Esophagus squamous epithelium (tissue), 5 donors: ENCODE measurements around the gene GALNTL6. TPM values are rescaled to one million over a fixed set of nuclear protein-coding genes. Genes with fewer than 3 reads are reported as not detected.

Experiments
- DNase-seq: peaks from one replicate; lab custom pipeline; 2025; lab: John Stamatoyannopoulos, UW
- H3K27ac ChIP-seq, 4 donors: fragments of 200-600 bp; sonication (generic); one replicate each; pipeline ENCODE4 v1.5.1; 2016 to 2019; ENCODE audit warnings: mild to moderate bottlenecking in 1 of 4
- H3K27me3 ChIP-seq, 4 donors: fragments of 200-600 bp; sonication (generic); 1 replicate in 3 of 4; 2 replicates in 1 of 4; pipeline versions ENCODE4 v1.5.1 to v1.6.0; 2017 to 2021; ENCODE audit warnings: antibody characterized with exemption in 1 of 4
- H3K36me3 ChIP-seq, 3 donors: fragments of 200-600 bp; sonication (generic); one replicate each; pipeline ENCODE4 v1.5.1; 2016 to 2019
- H3K4me1 ChIP-seq, 3 donors: fragments of 200-600 bp; sonication (generic); one replicate each; pipeline ENCODE4 v1.5.1; 2017 to 2019
- H3K4me3 ChIP-seq, 4 donors: fragments of 200-600 bp; sonication (generic); 1 replicate in 3 of 4; 2 replicates in 1 of 4; pipeline ENCODE4 v1.5.1; 2016 to 2019; ENCODE audit warnings: mild to moderate bottlenecking in 2 of 4, moderate library complexity in 1 of 4
- H3K9me3 ChIP-seq, 3 donors: fragments of 200-600 bp; sonication (generic); one replicate each; pipeline ENCODE4 v1.5.1; 2016 to 2019
- POLR2A ChIP-seq, 4 donors: fragments of 450-650 bp; IDR thresholded peaks; one replicate each; pipeline ENCODE4 v1.6.1; 2017; ENCODE audit warnings: antibody characterized with exemption in 4 of 4, mild to moderate bottlenecking in 4 of 4, moderate library complexity in 3 of 4
- WGBS, 2 donors: methylation state at CpG; one replicate each; pipeline ENCODE4 v1.1.5; 2018; 5-methylcytosine and 5-hydroxymethylcytosine counted together
- intact Hi-C: fragments of 100-400 bp; cut with DNase I; formaldehyde crosslinking; loops from one replicate; pipeline ENCODE4 v1.15.0; 2022
- total RNA-seq, 4 donors: library from RNA; depleted of rRNA; stranded (reverse); fragments of >200 nt; gene quantifications; one replicate each; pipeline ENCODE4 v1.1.0, GENCODE V29; 2016
- TF ChIP-seq, protein P1 (sequence below), 6 experiments: fragments of 450-650 bp in 4 of 6; fragments of 200-600 bp in 2 of 6; sonication (generic) in 2 of 6; IDR thresholded peaks; one replicate each; pipeline ENCODE4 v1.5.1; 2016 to 2019; ENCODE audit warnings: antibody characterized with exemption in 6 of 6, mild to moderate bottlenecking in 4 of 6, moderate library complexity in 4 of 6
- donor health status: DM: yes; HTN: yes; CAD: no.

GALNTL6 gene
- total RNA-seq, 4 donors from 2014 or later = 0.12 TPM; not detected in 3

DNA sequence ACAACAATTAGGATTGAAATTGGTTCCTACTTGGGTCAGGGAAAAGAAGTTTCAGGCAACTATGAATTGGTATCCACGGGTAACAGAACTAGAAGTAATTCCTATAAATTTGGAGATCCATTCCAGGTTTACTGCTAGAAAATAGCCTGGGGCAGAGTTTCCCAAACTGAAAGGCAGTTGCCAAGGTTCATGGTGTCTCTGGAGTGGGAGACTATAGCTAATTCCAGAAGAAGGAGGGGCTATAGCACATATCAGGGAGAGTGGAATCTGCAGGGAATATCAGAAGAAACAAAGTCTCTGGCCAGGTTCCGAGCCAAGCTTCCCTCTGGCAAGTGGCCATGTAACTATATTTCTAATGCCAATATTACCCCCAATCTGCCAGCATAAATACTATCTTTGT is 166.3 kb downstream of the GALNTL6 start:
- intact Hi-C loops = no loop called here
- H3K9me3 ChIP-seq = no peaks in the 10 kb centered on the region
- no peak for TF ChIP-seq POLR2A (IDR thresholded peaks at IDR 0.05)
- TF ChIP-seq, protein P1, sequence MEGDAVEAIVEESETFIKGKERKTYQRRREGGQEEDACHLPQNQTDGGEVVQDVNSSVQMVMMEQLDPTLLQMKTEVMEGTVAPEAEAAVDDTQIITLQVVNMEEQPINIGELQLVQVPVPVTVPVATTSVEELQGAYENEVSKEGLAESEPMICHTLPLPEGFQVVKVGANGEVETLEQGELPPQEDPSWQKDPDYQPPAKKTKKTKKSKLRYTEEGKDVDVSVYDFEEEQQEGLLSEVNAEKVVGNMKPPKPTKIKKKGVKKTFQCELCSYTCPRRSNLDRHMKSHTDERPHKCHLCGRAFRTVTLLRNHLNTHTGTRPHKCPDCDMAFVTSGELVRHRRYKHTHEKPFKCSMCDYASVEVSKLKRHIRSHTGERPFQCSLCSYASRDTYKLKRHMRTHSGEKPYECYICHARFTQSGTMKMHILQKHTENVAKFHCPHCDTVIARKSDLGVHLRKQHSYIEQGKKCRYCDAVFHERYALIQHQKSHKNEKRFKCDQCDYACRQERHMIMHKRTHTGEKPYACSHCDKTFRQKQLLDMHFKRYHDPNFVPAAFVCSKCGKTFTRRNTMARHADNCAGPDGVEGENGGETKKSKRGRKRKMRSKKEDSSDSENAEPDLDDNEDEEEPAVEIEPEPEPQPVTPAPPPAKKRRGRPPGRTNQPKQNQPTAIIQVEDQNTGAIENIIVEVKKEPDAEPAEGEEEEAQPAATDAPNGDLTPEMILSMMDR (IDR thresholded peaks at IDR 0.05) = no peak
- no peak overlapping the region for H3K4me3 ChIP-seq
- H3K4me1 ChIP-seq = no peaks in the 10 kb centered on the region
- no peaks in the 10 kb centered on the region for H3K27me3 ChIP-seq
- H3K27ac ChIP-seq = no peak overlapping the region
- WGBS, 2 donors = 29 to 49% methylated on average over 2 of the region's 2 CpGs
- no peak for DNase-seq
- no peaks in the 10 kb centered on the region for H3K36me3 ChIP-seq

DNA sequence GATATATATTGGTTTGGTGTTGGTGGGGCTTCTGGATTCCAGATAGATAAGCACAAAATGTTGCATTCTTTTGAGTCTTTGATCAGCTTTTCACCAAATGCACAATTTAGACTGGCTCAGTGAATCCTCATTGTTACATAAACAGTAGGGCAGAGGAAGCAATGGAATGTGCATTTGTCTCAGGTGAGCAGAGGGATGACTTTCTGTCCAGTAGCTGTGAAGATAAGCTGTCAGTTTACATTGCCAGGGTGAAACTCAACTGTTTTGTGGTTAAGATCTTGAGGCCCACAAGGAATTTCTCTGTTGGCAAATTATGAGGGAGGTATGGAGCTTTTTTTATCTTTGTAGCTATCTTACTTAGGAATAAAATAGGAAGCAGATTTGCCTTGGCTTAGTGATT is 168.0 kb downstream of the GALNTL6 start:
- Histone ChIP-seq H3K36me3 (no peaks in the 10 kb centered on the region), H3K27me3 (no peaks in the 10 kb centered on the region), H3K4me3 (no peak overlapping the region), H3K27ac (no peak overlapping the region), H3K9me3 (no peaks in the 10 kb centered on the region), H3K4me1 (no peaks in the 10 kb centered on the region)
- intact Hi-C loops = no loop called here
- TF ChIP-seq POLR2A (IDR thresholded peaks at IDR 0.05) = no peak
- TF ChIP-seq, protein P1 (IDR thresholded peaks at IDR 0.05) = no peak
- DNase-seq = no peak

DNA sequence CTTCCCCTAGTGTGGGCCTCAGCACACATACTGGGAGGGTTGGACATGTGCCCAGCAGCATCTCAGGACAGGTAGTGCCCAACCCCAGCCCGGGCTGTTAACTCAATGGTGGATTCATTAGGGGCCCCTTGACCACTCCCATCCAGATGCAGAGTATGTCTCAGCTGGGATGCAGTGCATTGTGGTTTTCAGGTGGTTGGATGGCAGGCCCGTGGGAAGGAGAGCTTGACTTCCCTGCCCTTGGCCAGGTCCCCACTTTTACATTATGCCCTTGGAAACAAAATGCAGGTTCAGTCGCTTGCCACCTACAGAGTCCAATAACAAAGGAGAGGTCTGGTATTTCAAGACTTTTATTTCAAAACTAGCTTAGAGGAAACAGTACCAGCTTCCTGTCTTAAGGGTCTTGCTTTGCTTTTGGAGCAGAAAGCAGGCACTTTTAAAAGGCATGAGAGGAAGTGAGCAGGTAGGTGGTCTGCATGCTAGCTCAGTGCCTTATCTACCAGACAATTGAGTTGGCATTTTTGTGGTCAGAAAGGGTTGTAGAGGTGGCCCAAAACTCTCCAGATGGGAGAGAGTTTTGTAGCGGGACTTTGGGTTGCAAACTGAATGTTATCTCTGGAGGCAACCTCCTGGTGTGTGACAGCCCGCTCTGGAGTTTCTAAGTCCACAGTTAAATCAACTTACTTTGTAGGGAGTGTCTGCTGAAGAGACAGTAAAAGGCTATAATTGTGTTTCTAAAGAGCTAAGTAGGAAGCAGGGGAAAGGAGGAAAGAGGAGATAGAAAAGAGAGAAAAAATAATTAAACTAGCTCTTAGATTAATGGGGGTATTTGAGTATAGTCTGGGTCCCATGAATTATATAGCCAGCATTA is 171.0 kb downstream of the GALNTL6 start:
- TF ChIP-seq, protein P1 (IDR thresholded peaks at IDR 0.05) = no peak
- TF ChIP-seq POLR2A (IDR thresholded peaks at IDR 0.05) = no peak
- no peaks in the 10 kb centered on the region for H3K9me3 ChIP-seq

DNA sequence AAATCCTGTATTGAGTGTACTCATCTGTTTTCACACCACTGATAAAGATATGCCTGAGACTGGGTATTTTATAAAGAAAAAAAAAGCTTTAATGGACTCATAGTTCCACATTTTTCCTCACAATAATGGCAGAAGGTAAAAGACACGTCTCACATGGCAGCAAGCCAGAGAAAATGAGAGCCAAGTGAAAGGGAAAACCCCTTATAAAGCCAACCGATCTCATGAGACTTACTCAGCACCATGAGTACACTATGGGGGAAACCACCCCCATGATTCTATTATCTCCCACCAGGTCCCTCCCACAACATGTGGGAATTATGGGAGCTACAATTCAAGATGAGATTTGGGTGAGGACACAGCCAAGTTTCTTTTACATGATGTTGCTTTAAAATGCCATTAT is 171.9 kb downstream of the GALNTL6 start:
- WGBS, 2 donors = 29 to 34% methylated on average over 2 of the region's 2 CpGs
- H3K27ac ChIP-seq = no peak overlapping the region
- no peaks in the 10 kb centered on the region for H3K9me3 ChIP-seq
- H3K36me3 ChIP-seq = no peaks in the 10 kb centered on the region
- TF ChIP-seq POLR2A (IDR thresholded peaks at IDR 0.05) = no peak
- no peaks in the 10 kb centered on the region for H3K4me1 ChIP-seq
- no peak for DNase-seq
- intact Hi-C loops = no loop called here
- H3K27me3 ChIP-seq = no peaks in the 10 kb centered on the region
- no peak overlapping the region for H3K4me3 ChIP-seq

More for the DNA sequence above, 171.0 kb downstream of the GALNTL6 start:
- DNase-seq = no peak
- Histone ChIP-seq H3K27ac (no peak overlapping the region), H3K27me3 (no peaks in the 10 kb centered on the region), H3K4me1 (no peaks in the 10 kb centered on the region), H3K36me3 (no peaks in the 10 kb centered on the region), H3K4me3 (no peak overlapping the region)
- WGBS, 2 donors = 58 to 73% methylated on average over 4 of the region's 5 CpGs
- intact Hi-C loops = no loop called here

DNA sequence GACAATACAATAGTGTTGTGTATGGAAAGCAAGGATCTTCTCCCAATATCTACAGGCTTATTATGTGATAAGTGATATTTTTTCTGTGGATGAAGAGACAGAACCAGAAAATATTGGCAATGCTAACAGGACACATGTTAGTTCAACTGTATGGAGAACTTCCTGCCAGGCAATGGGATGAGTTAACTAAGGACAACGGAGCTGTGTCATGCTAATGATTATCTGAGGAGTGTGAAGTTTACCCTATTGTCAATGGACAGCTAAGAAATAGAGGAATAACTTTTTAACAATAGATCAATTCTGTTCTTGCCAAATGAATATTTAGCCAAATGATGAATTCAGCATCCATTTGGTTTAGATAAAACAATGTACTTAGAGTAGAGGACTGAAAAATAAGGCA is 180.0 kb downstream of the GALNTL6 start:
- TF ChIP-seq, protein P1 (IDR thresholded peaks at IDR 0.05) = no peak
- no peak for TF ChIP-seq POLR2A (IDR thresholded peaks at IDR 0.05)
- no peaks in the 10 kb centered on the region for H3K36me3 ChIP-seq
- no peak for DNase-seq
- no peak overlapping the region for H3K27ac ChIP-seq
- no peaks in the 10 kb centered on the region for H3K27me3 ChIP-seq
- H3K4me3 ChIP-seq = no peak overlapping the region
- no peaks in the 10 kb centered on the region for H3K4me1 ChIP-seq
- 57 to 72% methylated on average over 1 of the region's 1 CpG for WGBS, 2 donors
- no peaks in the 10 kb centered on the region for H3K9me3 ChIP-seq
- intact Hi-C loops = no loop called here
